Measurements from ENCODE around the gene KCNN3.

KCNN3 gene

DNA sequence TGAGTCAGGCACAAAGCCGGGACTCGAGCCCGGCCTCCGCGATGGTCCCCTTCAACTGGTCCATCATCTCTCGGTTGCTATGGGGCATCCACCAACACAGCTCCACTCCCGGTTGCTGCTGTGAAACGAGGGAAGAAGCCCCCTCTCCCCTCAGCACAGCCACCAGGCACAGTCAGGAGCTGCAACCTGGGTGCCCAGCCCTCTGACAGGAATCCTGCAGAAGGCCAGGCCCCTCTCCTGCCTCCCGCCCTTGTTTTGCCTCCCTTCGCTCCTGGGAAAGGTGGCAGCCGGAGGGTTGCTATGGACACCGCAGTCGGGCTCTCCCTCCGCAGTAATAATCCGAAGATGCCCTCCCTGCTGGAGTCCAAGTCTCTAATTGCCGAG lies 8.9 kb upstream of the KCNN3 start:
- no peak for DNase-seq

DNA sequence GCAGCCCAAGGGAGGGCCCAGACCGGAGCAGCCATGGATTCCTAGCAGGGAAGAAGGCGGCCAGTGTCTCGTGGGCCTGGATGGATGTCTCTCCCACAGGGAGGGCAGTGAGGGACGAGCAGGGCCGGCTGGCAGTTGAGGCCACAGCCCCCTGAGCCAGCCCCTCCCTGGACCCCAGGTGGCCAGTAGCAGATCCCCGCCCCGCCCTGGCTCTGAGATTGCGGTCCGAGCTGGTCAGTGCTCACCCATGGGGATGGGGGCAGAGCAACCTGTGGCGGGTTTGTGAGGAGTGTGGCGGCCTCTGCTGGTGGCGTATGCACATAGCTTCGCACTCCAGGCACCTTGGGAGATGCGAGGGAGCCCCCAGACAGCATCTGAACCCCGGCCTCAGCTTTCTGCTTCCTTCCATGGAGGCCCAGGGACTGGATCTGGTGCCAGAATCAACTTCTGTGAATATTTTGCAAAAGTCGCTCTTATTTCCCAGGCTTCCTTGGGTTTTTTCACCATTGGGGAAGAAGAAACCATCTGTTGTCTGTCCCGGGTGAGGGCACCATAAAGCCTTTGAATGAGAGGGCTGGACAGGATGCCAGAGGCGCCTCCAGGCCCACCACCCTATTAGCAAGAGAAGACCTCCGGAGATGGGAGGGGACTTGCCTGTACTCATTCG lies 8.4 kb upstream of the KCNN3 start:
- DNase-seq = peak; percentile 33

DNA sequence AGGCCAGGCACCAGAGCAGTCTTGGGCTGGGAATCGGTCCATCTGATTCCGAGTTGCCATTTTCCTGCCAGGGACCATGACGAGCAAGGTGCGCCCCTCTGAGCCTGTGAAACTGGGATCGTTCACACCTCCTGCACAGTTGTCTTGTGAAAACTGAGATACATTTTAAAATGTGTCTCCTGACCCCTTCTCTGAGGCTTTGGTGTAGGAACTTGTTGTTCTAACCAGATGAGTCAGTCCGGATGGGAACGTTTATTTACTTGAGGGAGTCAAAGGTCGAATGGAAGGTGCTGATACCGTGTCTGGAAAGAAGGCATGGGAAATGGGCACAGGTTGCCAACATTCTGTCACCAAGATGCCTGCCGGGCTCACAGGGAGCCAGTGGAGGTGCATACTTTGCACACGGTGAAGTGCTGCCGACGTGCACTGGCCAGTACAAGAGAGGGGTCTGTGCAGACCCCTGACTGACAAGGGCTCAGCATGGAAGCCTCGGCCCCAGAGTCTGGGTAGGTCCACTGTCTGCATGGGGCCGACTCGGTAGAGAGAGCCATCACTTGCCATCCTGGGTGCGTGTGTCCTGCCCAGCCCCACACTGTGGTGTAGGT lies 7.4 kb upstream of the KCNN3 start:
- DNase-seq = no peak

DNA sequence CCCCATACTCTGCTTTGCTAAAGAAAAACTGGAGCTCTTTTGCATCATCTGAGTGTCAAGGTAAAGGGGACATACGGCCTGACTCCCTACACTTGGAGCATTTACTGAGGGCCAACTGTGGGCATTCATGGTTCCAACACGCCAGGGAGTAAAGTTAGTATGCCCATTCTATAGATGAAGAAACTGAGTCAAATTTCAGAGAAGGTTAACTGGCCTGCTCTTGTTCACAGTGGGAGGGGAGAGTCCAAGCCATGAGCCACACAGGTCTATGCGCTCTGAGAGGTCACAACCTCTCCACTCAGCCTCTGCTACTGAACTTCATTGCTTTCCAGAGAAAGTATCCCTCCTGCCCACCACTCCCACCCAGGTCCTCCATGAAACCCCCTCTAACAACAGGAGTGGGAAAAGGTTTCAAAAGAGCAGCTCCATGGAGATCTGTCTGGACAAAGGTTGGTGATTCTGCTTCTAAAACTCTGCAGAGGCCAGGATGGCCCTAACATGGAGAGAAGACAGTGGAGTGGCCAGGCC lies 6.8 kb upstream of the KCNN3 start:
- no peak for DNase-seq

DNA sequence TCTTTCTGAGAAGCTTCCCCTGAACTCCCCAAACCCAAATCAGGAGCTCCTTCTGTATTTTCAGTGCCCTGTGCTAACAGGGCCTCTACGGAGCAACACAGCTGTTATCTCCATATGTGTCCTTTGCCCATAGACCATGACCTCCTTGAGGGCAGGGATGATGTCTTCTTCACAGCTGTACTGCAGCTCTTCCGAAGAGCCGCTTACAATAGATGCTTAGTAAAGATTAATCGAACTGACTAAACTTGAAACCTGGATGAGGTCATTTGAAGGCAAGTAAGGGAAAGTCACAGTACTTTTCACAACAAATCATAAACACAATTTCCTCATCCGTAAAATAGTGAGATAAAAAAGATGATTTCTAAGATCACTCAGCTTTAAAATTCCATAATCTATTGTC lies 4.4 kb upstream of the KCNN3 start:
- DNase-seq = no peak

DNA sequence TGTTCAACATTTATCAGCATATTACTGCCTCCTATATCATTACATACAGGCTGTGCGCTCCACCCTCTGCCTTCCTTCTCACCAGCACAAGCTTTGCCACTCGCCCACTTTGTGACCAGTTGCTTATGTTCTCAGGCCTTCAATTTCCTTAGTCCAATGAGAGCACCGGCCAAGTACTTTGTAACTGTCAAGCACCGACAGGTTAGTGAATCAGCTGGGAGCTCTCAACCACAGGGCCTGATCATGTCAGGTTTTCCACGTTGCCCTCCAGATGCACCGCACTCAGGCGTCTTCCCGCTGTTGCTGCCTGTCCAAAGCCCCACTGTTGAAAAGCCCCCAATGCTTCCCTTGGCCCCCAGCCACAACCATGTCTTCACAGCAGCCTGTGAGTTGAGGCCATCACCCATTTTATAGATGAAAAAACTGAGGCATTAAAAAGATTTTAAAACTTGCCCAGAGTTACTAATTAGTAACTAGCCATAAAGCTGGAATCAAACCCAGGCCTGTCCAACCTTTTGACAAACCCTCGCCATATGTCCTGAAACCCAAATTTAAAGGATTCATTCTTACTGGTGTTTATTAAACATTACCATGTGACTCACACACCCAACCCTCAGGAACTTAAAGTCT lies 3.4 kb upstream of the KCNN3 start:
- no peak for DNase-seq

DNA sequence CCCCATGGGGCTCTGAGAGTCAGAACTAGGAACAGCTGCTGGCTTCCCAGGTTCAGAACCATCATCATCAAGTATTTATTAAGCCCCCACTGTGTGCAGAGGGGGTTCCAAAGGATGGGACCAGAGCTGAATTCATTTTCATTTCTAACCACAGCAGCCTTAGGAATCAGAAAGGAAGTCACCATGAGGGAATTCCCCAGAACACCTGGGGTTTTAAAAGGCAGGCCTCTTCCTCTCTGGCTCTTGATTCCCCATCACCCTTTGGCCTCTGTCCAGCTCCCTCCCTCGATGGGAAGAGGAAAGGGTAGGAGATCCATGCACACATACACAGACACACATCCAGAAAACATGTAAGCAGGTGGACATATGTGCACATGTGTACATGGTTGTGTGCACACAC lies 1.3 kb upstream of the KCNN3 start:
- DNase-seq = no peak

DNA sequence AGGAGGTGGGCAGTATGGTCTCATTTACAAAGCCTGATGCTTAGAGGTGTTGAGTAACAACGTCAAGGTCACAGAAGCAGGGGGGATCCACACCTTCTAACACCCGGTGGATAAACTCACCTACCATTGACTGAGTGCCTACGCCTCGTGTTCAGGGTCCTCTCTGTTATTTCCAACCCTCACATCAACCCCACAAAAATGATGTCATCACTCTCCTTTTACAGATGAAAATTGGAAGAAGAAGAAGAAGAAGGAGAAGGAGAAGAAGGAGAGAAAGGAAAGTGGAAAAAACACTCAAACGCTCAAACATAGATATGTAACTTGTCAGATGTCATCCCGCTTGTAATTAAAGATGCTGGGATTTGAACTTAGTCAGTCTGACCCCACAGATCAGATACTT lies 653 bp upstream of the KCNN3 start:
- no peak for DNase-seq

DNA sequence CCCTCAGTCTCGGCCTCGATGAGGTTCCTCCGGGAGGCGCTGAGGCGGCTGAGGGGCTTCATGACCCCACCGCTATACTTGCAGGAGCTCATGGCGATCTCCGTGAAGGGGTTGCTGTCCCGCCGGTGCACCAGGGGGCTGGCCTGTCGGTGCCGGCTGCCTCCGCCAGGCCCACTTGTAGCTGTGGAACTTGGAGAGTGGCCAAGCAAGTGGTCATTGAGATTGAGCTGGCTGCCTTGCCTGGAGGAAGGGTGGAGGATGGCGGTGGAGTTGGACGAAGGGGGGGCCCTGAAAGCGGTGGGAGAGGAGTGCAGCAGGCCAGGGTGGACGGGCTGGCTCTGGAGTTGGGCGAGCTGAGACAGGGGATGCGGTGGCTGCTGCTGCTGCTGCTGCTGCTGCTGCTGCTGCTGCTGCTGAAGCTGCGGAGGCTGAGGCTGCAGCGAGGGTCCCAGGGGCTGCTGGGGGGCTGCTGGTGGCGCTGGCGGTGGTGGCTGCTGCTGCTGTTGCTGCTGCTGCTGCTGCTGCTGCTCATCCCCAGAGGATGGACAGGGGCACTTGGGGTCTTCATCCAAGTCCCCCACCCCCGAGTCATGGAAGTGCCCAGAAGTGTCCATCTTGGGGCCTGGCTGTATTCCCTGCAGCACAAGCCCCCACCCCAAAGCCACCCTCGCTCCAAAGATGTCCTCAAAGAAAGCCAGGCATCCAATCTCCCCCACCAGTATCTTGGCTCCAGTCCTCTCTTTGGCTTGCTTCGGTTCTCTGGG lies 548 bp downstream of the KCNN3 start:
- DNase-seq = no peak

DNA sequence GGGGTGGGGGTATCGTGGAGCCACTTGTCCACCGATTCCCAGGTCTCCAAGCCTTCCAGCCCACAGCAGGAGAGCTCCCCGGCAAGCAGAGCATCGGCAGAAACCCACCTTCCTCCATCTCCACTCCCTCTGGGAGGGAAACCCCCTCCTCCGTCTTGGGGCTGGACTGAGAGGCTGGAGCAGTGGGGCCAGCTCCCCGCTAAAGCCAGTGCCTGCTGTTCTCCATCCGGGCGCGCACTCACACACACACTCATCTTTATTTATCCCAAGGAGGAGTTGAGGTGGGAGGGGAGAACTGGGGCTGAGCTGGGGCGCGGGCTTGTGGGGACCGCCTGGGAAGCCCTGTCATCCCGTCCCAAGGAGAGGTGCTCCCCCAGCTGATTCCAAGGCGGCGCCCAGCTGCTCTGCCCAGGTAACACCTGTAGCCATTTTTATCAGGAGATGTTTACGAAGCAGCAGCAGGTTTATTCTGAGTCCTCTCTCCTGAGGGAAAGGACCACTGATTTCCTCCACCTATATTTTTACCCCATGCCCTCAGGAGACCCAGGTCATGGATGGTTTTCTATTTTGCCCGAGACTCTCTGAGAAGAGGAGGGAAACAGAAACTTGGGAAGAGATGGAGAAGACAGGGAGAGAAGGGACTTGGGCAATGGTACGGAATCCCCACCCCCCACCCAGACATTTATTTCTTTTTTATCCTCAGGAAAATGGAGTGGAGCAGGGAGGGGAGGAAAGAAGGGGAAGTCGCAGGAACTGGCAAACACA lies 2.1 kb downstream of the KCNN3 start:
- no peak for DNase-seq

DNA sequence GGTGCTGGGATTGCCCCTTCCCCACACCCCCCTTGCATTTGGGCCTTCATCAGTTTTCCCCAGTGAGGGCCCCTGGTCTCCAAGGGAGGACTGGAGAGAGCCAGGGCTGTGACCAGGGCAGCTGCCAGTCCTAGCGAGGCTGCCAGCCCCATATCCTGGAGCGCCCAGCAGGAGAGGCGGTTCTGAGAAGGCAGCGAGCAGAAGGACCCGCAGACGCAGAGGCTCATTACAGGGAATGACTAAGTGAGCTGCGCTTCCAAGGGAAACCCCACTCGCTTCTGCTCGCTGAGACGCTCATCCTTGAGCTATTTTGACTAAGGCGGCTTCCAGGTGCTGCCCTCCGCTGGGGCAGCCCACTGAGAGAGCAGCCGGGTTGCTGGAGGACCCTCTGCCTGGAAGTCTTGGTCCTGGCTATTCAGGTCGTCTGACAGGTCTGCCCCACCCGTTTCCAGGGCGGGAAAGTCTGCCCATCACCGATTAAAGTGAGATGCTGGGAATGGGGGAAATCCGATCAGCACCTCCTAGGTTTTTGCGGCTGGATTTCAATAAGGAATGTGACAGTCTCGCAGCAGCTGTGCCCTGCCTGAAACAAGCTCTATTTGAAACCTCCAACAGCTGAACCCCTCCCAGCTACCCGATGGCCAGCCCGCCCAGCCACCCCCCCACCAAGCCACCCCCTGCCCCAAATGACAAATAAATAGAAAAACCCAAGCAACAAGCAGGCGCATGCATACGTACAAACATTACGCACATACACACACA lies 2.8 kb downstream of the KCNN3 start:
- DNase-seq = peak; percentile 39

DNA sequence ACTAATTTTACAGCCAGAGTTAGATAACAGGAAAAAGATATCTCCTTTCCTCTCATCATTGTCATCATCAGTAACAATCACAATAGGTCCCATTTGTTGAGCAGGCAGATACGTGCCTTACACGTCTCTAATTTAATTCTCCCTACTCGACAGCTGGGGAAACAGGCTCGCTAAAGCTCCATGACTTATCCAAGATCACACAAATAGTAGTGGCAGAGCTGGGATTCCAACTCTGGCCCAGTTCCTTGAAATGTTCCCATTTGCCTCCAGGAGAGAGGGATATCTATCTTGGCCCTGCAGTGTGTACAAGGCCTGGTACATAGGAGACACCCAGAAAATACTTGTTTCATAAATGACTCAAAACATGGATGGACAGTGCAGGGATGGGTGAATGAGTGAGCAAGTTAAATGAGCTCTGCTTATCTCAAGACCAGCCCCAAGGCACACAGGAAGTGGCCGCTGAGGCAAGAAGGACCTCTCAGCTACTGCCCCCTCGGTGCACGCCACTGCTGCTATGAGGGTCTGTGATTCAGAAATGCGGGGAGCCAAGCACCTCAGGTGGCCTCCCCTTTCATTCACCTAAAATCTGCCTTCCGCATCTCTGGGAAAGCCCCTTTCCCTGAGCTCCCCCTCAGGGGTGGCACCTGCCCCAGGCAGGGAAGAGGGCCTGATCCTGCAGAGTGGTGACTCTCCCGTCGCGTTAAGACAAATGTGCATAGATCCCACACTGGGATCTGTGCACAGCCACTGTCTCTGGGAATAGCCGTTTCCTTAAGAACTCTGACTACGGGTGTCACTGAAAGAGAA lies 3.6 kb downstream of the KCNN3 start:
- no peak for DNase-seq

DNA sequence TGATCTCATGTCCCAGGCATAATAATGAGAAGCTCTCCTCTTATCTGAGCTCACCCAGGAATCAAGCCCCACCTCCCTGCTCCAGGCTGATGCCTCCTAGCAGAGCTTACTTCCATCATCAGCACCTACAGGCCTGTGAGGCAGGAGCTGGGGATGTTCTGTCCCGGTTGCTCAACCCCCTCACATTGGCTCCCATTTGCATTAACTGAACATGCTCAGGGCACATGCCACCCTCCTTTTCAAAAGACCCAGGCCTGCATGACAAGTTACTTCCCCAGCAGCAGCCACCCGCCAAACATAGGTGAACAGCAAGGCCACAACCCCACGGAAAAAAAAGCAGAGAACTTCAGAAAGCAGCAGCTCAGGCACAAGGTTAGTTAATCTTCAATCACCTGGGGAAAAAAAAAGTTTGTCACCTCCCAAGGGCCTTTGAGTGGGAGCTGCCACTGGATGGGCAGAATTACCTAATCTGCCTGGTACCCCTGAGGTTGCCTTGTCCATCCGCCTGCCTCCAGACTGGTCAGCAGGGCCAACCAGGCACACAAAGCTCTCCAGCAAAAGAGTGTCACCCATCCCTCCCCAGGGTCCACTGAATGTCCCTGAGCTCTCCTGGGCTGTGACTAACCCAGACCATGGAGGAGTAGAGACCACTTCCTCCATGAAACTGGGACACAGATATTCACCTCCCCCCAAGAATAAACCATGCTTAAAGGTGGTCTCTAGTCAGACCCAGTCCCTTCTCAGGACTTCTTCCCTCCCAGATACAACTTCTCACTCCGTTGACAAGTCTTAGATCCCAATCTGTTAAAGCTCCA lies 4.4 kb downstream of the KCNN3 start:
- no peak for DNase-seq

DNA sequence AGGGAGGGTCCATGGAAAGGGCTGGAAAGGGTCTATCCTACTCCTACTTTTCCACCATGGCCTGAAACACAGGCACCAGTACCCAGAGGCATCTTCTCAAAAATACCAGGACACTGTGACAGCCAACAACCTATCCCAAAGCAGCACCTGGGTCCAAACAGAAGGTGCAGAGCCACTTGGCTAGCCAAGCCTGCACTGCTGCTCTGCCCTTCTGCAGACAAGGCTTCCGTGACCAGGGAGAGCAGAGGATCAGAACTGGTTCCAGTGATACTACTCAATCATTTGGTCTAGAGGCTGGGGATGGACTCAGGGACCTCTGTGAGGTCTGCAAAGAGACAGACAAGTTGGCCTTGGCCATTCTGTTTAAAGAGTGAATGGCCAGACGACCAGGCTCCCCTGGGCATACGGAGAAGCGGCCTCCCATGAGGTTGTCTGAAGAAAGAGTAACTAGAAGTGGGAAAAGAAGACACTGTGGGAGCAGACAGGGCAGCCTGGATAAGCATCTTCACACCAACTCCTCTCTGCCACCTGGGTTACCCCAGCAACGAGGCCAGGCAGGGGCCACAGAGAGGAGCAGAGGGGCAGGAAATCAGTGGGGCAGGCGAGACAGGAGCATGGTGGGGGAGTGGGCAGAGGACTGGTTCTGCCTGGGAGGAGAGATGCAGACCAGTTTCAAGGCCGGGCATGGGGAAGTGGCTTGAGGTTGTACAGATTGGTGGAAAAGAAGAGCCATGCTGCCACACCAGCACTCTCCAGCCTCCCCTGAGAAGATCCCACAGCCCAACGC lies 5.7 kb downstream of the KCNN3 start:
- DNase-seq = no peak

DNA sequence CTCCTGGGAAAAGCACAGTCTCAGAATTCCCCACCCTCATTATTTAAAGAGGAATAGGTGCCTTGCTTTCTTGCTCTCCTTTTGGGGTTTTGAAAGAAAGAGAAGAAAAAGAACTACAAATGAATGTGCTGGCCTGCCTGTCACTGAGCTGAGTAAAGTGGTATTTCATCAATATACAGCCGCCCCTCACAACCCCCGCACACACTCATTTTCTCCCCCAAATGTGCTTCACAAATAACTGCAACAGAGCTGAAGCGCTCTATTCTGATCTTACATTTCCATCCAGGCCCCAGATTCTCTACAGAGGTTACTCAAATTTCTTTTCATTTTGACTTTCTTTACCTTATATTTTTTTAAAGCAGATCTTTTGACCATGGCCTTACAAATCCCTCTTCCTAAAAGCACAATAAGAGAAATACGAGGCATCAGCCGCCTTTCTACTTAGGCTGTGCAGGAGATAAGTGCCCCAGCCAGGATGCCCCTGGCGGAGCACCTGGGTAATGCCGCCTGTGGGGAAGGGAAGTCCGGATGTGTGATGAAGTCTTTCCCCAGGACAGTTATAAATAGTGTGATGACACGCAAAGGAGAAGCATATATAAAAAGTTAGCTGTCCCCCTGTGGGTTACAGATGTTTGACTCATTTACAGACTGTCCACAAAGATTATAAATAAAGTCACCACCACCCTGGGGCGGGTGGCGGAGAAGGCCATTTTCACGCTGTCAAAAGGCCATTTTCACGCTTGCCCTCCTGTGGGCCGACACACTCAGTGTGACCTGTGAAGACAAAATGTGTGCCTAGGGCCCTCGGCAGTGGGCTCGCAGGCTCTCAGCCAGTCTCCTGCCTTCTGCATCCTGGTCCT lies 6.5 kb downstream of the KCNN3 start:
- DNase-seq = no peak

DNA sequence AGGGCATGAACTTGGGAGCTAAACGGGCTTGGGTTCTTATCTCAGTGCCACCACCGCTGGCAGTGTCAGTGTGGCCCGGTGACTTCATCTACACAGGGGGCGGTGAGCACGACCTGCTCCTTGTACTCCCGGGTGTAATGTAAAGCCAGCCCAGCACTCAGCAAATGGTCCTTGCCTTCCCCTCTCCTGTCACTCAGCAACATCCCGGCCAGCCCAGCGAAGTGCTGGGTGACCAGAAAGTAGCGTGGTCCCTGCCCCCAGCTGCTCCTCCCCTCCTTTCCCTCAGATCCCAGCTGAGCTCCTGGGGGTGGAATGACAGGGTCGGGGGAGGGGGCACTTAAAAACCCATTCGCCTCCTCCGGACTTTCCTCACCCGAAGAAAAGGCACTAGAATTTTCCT lies 7.2 kb downstream of the KCNN3 start:
- no peak for DNase-seq

DNA sequence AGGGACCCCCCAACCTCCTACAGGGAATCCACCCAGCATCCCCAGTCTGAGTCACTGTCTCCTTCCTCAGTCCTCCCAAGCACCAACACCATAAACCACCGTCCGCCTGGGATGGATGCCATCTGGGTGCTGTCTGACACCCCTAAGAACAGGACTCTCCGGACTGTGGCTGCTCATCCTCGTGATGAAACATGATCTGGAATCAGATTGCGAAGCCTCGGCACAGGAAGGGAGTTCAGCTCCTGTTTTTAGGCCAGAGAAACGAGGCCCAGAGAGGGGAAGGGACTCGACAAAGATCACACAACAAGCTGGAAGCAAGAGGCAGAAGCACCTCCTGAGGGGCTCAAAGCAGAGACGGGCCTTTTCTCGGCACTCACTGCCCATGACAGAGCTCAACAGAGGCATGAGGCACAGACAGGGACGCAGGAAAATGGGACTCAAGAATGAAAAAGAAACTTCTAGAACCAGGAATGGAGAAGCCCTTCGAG lies 8.4 kb downstream of the KCNN3 start:
- no peak for DNase-seq

DNA sequence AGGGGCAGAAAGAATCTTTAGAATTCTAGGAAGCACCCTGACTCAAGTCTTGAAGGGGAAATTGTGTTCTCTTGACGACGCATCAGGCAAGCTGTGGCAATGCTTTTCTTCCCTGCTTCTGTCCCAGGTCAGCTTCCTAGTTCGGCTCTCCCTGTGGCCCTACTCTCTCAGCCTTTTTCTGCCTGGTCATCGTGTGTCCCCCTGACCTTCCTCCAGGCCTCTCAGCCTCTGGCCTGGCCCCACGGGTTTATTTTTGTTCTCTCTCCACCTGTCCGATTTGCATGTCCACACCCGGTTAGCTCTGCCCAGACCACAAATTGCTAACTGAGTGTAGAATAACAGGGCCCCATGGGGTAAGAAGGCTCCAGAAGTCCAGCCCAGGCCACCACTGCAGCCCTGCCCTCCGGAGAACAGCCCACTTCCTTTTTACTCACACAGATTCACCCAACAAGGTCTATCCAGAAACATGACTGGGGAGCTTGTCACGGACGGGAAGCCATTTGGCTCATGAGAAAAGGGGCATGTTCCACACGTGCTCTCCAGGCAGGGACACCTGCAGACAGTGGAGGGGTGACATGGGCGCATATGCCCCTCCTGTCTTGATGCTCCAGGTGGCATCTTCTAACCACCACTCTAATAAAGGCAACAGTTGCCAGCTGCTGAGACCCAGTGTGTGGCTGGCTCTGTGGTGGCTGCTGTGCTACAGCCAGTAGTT lies 9.8 kb downstream of the KCNN3 start:
- no peak for DNase-seq
